GM12875 (cell line): Measurements from ENCODE around the gene NME5.
"Not testable (repeated sequence)": the region's sequence is repeated elsewhere in the genome, so short reads cannot be mapped to it uniquely, and the experiment has no call there.

Experiments used
- H3K4me3 ChIP-seq: one replicate; pipeline ENCODE4 v1.5.1; 2011; ENCODE audit warnings: low read depth, low read length, control low read depth
- TF ChIP-seq, protein P1 (sequence below): IDR thresholded peaks from 2 replicates; pipeline ENCODE4 v1.5.1; 2011; ENCODE audit warnings: low read depth, mild to moderate bottlenecking, control low read depth, inconsistent platforms, low read length, moderate library complexity, borderline replicate concordance; ENCODE audit not compliant: insufficient read depth

NME5 gene

DNA sequence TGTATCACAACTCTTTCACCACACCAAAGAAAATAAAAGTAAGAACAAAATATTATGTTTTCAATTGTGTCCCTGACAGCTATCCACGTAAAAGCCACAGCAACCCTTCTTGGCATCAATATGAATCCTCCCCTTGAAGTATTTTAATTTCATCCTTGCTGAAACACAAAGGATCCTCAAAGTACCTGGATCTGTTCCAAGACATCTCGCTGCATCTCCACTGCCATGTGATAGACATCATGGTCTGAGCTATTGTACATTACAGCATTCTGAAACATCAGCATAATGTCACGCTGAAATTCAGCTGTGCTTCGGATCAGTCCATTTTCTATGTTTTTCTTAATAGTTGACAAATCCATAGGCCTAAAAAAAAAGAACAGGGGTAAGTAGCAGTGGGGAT is 21.5 kb upstream of the NME5 start:
- TF ChIP-seq, protein P1, sequence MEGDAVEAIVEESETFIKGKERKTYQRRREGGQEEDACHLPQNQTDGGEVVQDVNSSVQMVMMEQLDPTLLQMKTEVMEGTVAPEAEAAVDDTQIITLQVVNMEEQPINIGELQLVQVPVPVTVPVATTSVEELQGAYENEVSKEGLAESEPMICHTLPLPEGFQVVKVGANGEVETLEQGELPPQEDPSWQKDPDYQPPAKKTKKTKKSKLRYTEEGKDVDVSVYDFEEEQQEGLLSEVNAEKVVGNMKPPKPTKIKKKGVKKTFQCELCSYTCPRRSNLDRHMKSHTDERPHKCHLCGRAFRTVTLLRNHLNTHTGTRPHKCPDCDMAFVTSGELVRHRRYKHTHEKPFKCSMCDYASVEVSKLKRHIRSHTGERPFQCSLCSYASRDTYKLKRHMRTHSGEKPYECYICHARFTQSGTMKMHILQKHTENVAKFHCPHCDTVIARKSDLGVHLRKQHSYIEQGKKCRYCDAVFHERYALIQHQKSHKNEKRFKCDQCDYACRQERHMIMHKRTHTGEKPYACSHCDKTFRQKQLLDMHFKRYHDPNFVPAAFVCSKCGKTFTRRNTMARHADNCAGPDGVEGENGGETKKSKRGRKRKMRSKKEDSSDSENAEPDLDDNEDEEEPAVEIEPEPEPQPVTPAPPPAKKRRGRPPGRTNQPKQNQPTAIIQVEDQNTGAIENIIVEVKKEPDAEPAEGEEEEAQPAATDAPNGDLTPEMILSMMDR = no peak
- no peak overlapping the region for H3K4me3 ChIP-seq

DNA sequence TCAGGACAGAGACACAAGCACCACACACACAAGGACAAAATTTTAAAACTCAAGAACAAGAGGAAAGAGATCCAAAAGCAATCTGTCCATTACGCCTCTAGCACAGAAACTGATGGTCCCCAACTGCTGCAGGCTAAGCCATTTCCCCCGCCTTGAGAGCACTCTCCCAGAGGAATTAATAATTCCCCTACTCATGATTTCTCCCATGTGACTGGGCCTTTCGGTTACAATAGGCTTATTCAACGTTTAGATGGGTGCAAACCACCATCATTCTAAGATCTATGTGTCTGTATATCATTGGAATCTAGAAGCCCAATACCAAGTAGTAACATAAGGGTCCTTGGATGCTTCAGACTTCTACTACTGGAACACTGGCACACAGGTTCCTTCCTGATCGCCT is 20.4 kb upstream of the NME5 start:
- no peak overlapping the region for H3K4me3 ChIP-seq
- TF ChIP-seq, protein P1 = no peak

GRCh38 chr5:138157626-138158025 is 18.4 kb upstream of the NME5 start:
- TF ChIP-seq, protein P1 = no peak
- no peak overlapping the region for H3K4me3 ChIP-seq

- H3K4me3 ChIP-seq = not testable (repeated sequence)
Observed at GRCh38 chr5:138155977-138156376, 16.7 kb upstream of the NME5 start.

- TF ChIP-seq, protein P1 = no peak
- no peak overlapping the region for H3K4me3 ChIP-seq
Observed at GRCh38 chr5:138149530-138149929, 10.3 kb upstream of the NME5 start.

DNA sequence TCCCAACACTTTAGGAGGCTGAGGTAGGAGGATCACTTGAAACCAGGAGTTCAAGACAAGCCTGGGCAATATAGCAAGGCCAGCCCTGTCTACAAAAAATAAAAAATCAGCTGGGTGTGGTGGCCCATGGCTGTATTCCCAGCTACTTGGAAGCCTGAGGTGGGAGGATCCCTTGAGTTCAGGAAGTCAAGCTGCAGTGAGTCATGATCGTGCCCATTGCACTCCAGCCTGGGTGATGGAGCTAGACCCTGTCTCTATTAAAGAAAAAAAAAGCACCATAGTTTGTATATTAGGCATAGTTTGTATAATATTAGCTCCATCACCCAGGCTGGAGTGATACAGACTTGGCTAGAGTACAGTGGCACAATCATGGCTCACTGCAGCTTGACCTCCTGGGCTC is 9.6 kb upstream of the NME5 start:
- TF ChIP-seq, protein P1 = no peak
- no peak overlapping the region for H3K4me3 ChIP-seq

GRCh38 chr5:138143578-138143977 is 4.3 kb upstream of the NME5 start:
- not testable (repeated sequence) for H3K4me3 ChIP-seq

DNA sequence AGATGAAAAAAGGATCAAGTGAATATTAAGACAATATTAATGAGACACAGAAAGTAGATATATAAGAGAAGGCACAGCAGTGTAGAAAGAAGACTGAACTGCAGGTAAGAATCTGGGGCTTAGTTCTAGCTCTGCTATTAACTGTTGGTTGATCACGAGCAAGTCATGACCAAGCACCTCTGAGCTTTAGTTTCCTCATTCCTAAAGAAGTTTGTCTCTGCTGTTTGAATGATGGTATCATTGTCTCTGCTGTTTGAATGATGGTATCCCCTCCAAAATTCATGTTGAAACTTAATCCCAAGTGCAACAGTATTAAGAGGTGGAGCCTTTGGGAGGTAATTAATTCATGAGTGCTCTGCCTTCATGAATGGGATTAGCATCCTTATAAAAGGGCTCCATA is 2.5 kb upstream of the NME5 start:
- no peak overlapping the region for H3K4me3 ChIP-seq
- TF ChIP-seq, protein P1 = no peak
